ENCODE results near the gene NPR2. TPM values are rescaled to one million over a fixed set of nuclear protein-coding genes. Genes with fewer than 3 reads are reported as not detected.

NPR2 gene
- total RNA-seq, 1 donor from 2014 or later: 15.4 TPM

DNA sequence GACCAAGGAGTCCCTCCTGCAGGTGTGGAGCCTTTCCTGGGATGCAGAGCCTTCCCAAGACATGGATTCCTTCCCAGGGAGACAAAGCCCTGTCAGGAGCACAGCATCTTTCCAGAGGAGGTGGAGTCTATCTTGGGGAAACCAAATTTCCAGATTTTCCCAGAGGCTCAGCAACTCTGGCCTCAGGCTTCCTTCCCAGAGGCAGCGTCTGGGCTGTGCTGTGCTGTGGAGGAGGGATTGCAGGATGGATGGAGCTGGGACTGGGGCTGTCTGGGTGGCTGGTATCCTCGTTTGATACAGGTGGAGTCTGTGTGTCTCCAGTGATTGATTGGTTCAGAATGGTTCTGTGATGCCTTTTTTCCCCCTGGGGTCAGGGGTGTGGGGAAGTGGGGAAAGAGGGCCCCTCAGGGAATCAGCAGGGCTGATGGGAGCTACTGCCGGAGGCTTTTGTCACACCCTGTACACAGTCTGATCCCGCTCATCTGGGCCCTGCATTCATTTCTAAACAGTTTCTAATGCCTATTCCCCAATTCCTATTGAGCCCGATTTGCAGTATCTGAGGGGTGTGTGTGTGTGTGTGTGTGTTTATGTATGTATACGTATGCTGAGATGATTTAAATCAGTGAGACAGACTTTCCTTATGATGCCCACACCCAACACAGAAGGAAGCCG lies 62.8 kb downstream of the NPR2 start:
- Mint-ChIP-seq H3K9me3 (no peaks in the 10 kb centered on the region), H3K4me1 (peaks cover 3% of the 10 kb centered on the region), H3K27me3 (peaks cover 2% of the 10 kb centered on the region), H3K27ac (no peak overlapping the region), H3K4me3 (no peak overlapping the region), H3K36me3 (ENCODE audit: low read depth) (no peaks in the 10 kb centered on the region)
- no peak for DNase-seq
- intact Hi-C loops (cut with micrococcal nuclease): no loop called here

DNA sequence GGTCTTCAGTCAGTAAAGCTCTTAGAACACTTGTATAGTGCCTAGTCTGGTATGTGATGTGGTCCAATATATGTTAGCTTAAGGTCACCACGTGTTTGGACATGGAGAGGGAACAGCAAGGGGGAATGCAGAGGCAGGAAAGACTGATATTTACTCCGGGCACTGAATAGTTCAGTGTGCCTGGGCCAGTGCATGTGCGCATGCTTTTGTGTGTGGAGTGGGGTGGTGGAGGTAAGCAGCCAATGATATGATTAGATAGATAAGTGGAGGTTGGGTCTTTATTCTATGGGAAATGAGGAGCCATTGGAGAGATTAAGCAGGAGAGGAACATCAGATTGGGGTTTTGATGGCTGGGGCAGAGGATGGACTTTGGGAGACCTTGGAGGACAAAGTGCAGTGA lies 64.8 kb downstream of the NPR2 start:
- Mint-ChIP-seq H3K36me3 (ENCODE audit: low read depth) (no peaks in the 10 kb centered on the region), H3K9me3 (no peaks in the 10 kb centered on the region), H3K27ac (no peak overlapping the region), H3K27me3 (peaks cover 4% of the 10 kb centered on the region), H3K4me3 (no peak overlapping the region), H3K4me1 (peaks cover 3% of the 10 kb centered on the region)
- intact Hi-C loops (cut with micrococcal nuclease): no loop called here
- no peak for DNase-seq

DNA sequence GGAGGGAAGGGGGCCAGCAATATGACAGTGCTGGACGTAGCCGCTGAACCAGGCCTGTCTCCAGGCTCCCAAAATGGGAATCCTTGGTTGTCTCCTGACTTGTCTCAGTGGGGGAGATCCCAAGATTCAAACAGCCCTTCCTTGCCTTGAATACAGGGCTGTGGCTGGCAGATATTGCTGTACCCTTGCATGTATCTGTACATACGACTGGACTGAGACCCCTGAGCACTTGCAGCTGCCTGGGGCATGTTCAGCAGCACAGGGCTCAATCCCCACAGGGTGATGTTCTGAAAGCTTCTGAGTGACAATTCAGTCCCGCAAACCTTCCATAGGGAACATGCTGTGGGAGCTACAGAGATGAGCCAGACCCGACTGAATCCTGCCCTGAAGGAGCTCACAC lies 65.5 kb downstream of the NPR2 start:
- DNase-seq: no peak
- H3K4me3 Mint-ChIP-seq: no peak overlapping the region
- H3K9me3 Mint-ChIP-seq: no peaks in the 10 kb centered on the region
- intact Hi-C loops (cut with micrococcal nuclease): no loop called here
- H3K4me1 Mint-ChIP-seq: peaks cover 3% of the 10 kb centered on the region
- H3K27me3 Mint-ChIP-seq: peaks cover 8% of the 10 kb centered on the region
- H3K27ac Mint-ChIP-seq: no peak overlapping the region
- no peaks in the 10 kb centered on the region for H3K36me3 Mint-ChIP-seq (ENCODE audit: low read depth)

DNA sequence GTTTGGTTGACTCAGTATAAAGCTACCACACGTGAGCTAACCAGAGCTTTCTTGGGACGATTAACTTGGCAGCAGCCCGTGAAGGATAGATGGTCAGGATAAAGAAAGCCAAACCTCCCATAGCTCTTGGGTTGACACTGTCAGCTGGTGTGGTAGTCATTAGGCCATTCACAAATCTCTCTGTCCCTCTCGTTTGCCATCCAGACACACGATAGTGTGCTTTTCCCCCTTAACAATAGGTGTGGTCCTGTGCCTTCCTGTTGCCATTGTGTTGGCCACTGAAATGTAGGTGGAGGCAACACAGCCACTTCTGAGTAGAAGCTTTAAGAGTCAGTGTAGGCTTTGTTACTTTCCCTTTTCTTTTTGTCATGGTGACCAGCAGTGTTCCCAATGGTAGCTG lies 67.1 kb downstream of the NPR2 start:
- Mint-ChIP-seq H3K4me3 (no peak overlapping the region), H3K36me3 (ENCODE audit: low read depth) (no peaks in the 10 kb centered on the region), H3K27ac (no peak overlapping the region), H3K4me1 (peaks cover 3% of the 10 kb centered on the region), H3K27me3 (peaks cover 11% of the 10 kb centered on the region), H3K9me3 (no peaks in the 10 kb centered on the region)
- intact Hi-C loops (cut with micrococcal nuclease): no loop called here
- DNase-seq: no peak

Other genes with a start within 250 kb of the NPR2 start
- gene TESK1, start 186.3 kb upstream of the NPR2 start, total RNA-seq: 48.7 and 52.9 TPM in 2 replicates
- 8.1 and 9.0 TPM in 2 replicates for gene CD72, start 173.2 kb upstream of the NPR2 start, total RNA-seq
- 80.4 and 81.8 TPM in 2 replicates for gene SIT1, start 140.7 kb upstream of the NPR2 start, total RNA-seq
- gene RMRP, start 133.6 kb upstream of the NPR2 start, total RNA-seq: 5,949 and 6,301 TPM in 2 replicates
- 20.8 and 21.8 TPM in 2 replicates for gene CCDC107, start 133.3 kb upstream of the NPR2 start, total RNA-seq
- gene ARHGEF39, start 126.4 kb upstream of the NPR2 start, total RNA-seq: 9.9 and 10.8 TPM in 2 replicates
- 0.52 and 0.82 TPM in 2 replicates for gene CA9, start 117.7 kb upstream of the NPR2 start, total RNA-seq
- gene TPM2, start 101.7 kb upstream of the NPR2 start, total RNA-seq: 3.6 and 3.8 TPM in 2 replicates
- gene TLN1, start 59.4 kb upstream of the NPR2 start, total RNA-seq: 220 and 243 TPM in 2 replicates
- 27.0 and 27.6 TPM in 2 replicates for gene CREB3, start 58.9 kb upstream of the NPR2 start, total RNA-seq
- gene GBA2, start 42.4 kb upstream of the NPR2 start, total RNA-seq: 46.7 and 50.1 TPM in 2 replicates
- gene RGP1, start 42.3 kb upstream of the NPR2 start, total RNA-seq: 16.3 and 16.7 TPM in 2 replicates
- gene MSMP, start 37.3 kb upstream of the NPR2 start, total RNA-seq: 0.88 TPM in 1 of 2 replicates, not detected in the other
- gene SPAG8, start 20.7 kb downstream of the NPR2 start, total RNA-seq: 0.21 and 0.52 TPM in 2 replicates
- 42.3 and 42.5 TPM in 2 replicates for gene HINT2, start 23.5 kb downstream of the NPR2 start, total RNA-seq
- not detected in 2 replicates for gene FAM221B, start 37.1 kb downstream of the NPR2 start, total RNA-seq
- gene TMEM8B, start 37.6 kb downstream of the NPR2 start, total RNA-seq: 2.0 and 2.3 TPM in 2 replicates
- gene OR13J1, start 78.8 kb downstream of the NPR2 start, total RNA-seq: not detected in 2 replicates
- gene HRCT1, start 114.6 kb downstream of the NPR2 start, total RNA-seq: not detected in 2 replicates
- not detected in 2 replicates for gene SPAAR, start 117.9 kb downstream of the NPR2 start, total RNA-seq
- not detected in 2 replicates for gene OR2S2, start 166.6 kb downstream of the NPR2 start, total RNA-seq
- gene RECK, start 245.3 kb downstream of the NPR2 start, total RNA-seq: 3.9 and 4.3 TPM in 2 replicates